Measurements from ENCODE around the gene FHIT. TPM values are rescaled to one million over a fixed set of nuclear protein-coding genes. Genes with fewer than 3 reads are reported as not detected.

Gene FHIT
- total and polyA plus RNA-seq, 11 donors = 4.2 to 26.8 (median 16.5) TPM

- no peaks in the 10 kb centered on the region for H3K36me3 ChIP-seq
- H3K27ac ChIP-seq = no peak overlapping the region
- no peak overlapping the region for H3K4me3 ChIP-seq
- 84 to 90% (median 85%) methylated on average over 6 of the region's 6 CpGs for WGBS, 4 donors
- no peak for TF ChIP-seq POLR2A (IDR thresholded peaks at IDR 0.05)
- TF ChIP-seq CTCF (IDR thresholded peaks at IDR 0.05) = no peak
- ATAC-seq (no peak), DNase-seq (no peak)
- peaks cover 0 to 5% (median 0%) of the 10 kb centered on the region in 12 donors for H3K4me1 ChIP-seq
- H3K9me3 ChIP-seq = no peaks in the 10 kb centered on the region
- H3K27me3 ChIP-seq = no peaks in the 10 kb centered on the region
- intact Hi-C loops (cut with DNase I) = no loop called here
These were observed 1269.9 kb downstream of the FHIT start for GRCh38 chr3:59981377-59981776.

GRCh38 chr3:59980576-59980975 lies 1270.7 kb downstream of the FHIT start:
- no peak for ATAC-seq
- intact Hi-C loops (cut with DNase I) = no loop called here
- H3K36me3 ChIP-seq = no peaks in the 10 kb centered on the region
- peaks cover 0 to 5% (median 0%) of the 10 kb centered on the region in 12 donors for H3K4me1 ChIP-seq
- no peak overlapping the region for H3K27ac ChIP-seq
- H3K9me3 ChIP-seq = no peaks in the 10 kb centered on the region
- no peaks in the 10 kb centered on the region for H3K27me3 ChIP-seq
- DNase-seq = no peak
- no peak for TF ChIP-seq CTCF (IDR thresholded peaks at IDR 0.05)
- 21 to 43% (median 38%) methylated on average over 2 of the region's 2 CpGs for WGBS, 4 donors
- no peak overlapping the region for H3K4me3 ChIP-seq

- H3K4me1 ChIP-seq = no peaks in the 10 kb centered on the region
- no peaks in the 10 kb centered on the region for H3K27me3 ChIP-seq
- no peak overlapping the region for H3K27ac ChIP-seq
- intact Hi-C loops (cut with DNase I) = no loop called here
- ATAC-seq (no peak), DNase-seq (no peak)
- no peak for TF ChIP-seq CTCF (IDR thresholded peaks at IDR 0.05)
- no peak for TF ChIP-seq POLR2A (IDR thresholded peaks at IDR 0.05)
- WGBS, 4 donors = 89 to 94% (median 92%) methylated on average over 6 of the region's 6 CpGs
- H3K4me3 ChIP-seq = no peak overlapping the region
- no peaks in the 10 kb centered on the region for H3K36me3 ChIP-seq
- H3K9me3 ChIP-seq = no peaks in the 10 kb centered on the region
These were observed 1271.7 kb downstream of the FHIT start for GRCh38 chr3:59979542-59979941.

- no peaks in the 10 kb centered on the region for H3K27me3 ChIP-seq
- no peaks in the 10 kb centered on the region for H3K9me3 ChIP-seq
- H3K4me3 ChIP-seq = no peak overlapping the region
- H3K36me3 ChIP-seq = no peaks in the 10 kb centered on the region
- H3K4me1 ChIP-seq = no peaks in the 10 kb centered on the region
- ATAC-seq (no peak), DNase-seq (no peak)
- H3K27ac ChIP-seq = no peak overlapping the region
- intact Hi-C loops (cut with DNase I) = no loop called here
- TF ChIP-seq CTCF (IDR thresholded peaks at IDR 0.05) (no peak), POLR2A (IDR thresholded peaks at IDR 0.05) (no peak)
These were observed 1272.3 kb downstream of the FHIT start for GRCh38 chr3:59978979-59979378.
